HG03196 (cell line): ENCODE results near the gene SYTL3.
A peak's percentile ranks its signal among the peaks of the same experiment; 100 is the strongest.
"Not testable (repeated sequence)": the region's sequence is repeated elsewhere in the genome, so short reads cannot be mapped to it uniquely, and the experiment has no call there.

Experiments used
- ATAC-seq: cut with Tn5 transposase; IDR thresholded peaks from one replicate; pipeline ENCODE4 v1.9.1; 2021; ENCODE audit not compliant: unreplicated experiment

SYTL3 gene

GRCh38 chr6:158638324-158638854, 11.5 kb upstream of the SYTL3 start:
- ATAC-seq: no peak

- ATAC-seq: no peak
These were observed 10.8 kb upstream of the SYTL3 start for GRCh38 chr6:158639056-158639455.

- no peak for ATAC-seq
These were observed 9.3 kb upstream of the SYTL3 start for GRCh38 chr6:158640519-158640918.

- ATAC-seq: no peak
These were observed 7.7 kb upstream of the SYTL3 start for GRCh38 chr6:158642097-158642601.

GRCh38 chr6:158643836-158644230, 6.0 kb upstream of the SYTL3 start:
- ATAC-seq: no peak

GRCh38 chr6:158644231-158645063, 5.4 kb upstream of the SYTL3 start, which contains the start of gene DYNLT1:
DYNLT1 (minus strand) TSS chr6:158644743; CDS start chr6:158644708, 35 bp downstream.
- ATAC-seq: peak; percentile 58

GRCh38 chr6:158645064-158646022, 4.5 kb upstream of the SYTL3 start:
- ATAC-seq: no peak

- no peak for ATAC-seq
These were observed 3.6 kb upstream of the SYTL3 start for GRCh38 chr6:158646023-158646910.

- ATAC-seq: no peak
These were observed 2.4 kb upstream of the SYTL3 start for GRCh38 chr6:158647501-158647900.

GRCh38 chr6:158648682-158649131, 1.1 kb upstream of the SYTL3 start:
- ATAC-seq: no peak

GRCh38 chr6:158651981-158652737, 2.3 kb downstream of the SYTL3 start:
- not testable (repeated sequence) for ATAC-seq

- peak; percentile 41 for ATAC-seq
These were observed 3.9 kb downstream of the SYTL3 start for GRCh38 chr6:158653577-158654354.

- ATAC-seq: no peak
These were observed 4.6 kb downstream of the SYTL3 start for GRCh38 chr6:158654498-158654897.

- ATAC-seq: no peak
These were observed 5.2 kb downstream of the SYTL3 start for GRCh38 chr6:158654960-158655489.

- ATAC-seq: no peak
These were observed 6.0 kb downstream of the SYTL3 start for GRCh38 chr6:158655569-158656450.

GRCh38 chr6:158656986-158657385, 7.1 kb downstream of the SYTL3 start:
- not testable (repeated sequence) for ATAC-seq

GRCh38 chr6:158660333-158660754, 10.5 kb downstream of the SYTL3 start:
- ATAC-seq: no peak
